Activated T-cell treated with anti-CD3 and anti-CD28 coated beads, Interleukin-2, amount 50 U/mL, for 4 hours (primary cell): ENCODE results near the gene KLK8. TPM values are rescaled to one million over a fixed set of nuclear protein-coding genes. Genes with fewer than 3 reads are reported as not detected.

ENCODE experiments used
- ATAC-seq, 2 donors: fragments of 200-7000 bp; cut with Tn5 transposase; one replicate each; pipeline ENCODE4 v1.10.0; 2021
- DNase-seq: peaks from one replicate; pipeline ENCODE4 v3.0.0-alpha.2; 2020
- H3K27me3 Mint-ChIP-seq: one replicate; pipeline ENCODE4 v1.8.0; 2021; ENCODE audit warnings: low read depth, mixed read lengths
- H3K36me3 Mint-ChIP-seq: one replicate; pipeline ENCODE4 v1.8.0; 2022; ENCODE audit warnings: mixed read lengths; ENCODE audit not compliant: insufficient read depth
- H3K4me1 Mint-ChIP-seq: one replicate; pipeline ENCODE4 v1.8.0; 2021; ENCODE audit warnings: low read depth, mixed read lengths
- H3K4me3 Mint-ChIP-seq: one replicate; pipeline ENCODE4 v1.8.0; 2021; ENCODE audit warnings: mild to moderate bottlenecking, moderate library complexity, mixed read lengths
- H3K9me3 Mint-ChIP-seq: one replicate; pipeline ENCODE4 v1.8.0; 2021; ENCODE audit warnings: mixed read lengths
- total RNA-seq, 3 donors: library from RNA; stranded (reverse); gene quantifications; one replicate each; pipeline ENCODE4 v1.2.1, GENCODE V29; 2021

Gene KLK8
- total RNA-seq, 3 donors from 2014 or later = not detected

DNA sequence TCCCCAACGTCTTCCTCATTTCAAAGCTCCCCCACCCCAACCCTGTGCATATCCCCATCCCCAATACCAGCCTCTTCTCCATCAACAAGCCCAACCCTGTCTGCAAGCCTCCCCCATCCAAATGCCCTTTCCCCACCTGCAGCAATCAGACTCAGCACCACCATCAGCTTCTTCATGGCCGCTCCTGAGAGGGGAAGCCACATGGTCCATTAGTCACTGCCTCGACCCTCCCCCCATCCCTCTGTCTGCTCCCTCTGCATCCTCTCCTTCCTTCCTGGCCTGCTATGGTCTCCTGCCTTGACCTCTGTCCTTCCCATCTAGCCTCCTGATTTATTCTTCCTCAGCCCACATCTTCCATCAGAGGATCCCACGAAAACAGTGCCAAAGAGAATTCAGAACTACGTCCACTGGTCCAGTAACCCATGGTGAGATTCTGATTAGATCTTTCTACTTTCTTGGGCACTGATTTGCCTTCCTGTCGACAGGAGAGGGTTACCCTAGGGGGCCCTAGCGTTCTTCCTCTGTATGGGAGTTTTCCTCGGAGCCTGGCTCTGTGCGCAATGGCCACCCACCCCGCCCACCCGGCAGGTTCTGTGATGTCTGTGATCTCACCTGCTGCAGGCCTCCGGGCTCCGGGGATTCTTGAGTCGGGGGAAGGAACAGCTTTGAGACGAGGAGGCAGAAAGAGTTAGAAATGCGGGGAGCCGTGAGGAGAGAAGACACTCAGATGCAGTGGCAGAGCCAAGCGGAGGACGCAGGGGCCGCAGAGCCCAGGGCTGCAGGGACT is 33.3 kb downstream of the KLK8 start:
- ATAC-seq = no peak
- no peaks in the 10 kb centered on the region for H3K4me1 Mint-ChIP-seq
- no peak for DNase-seq
- H3K9me3 Mint-ChIP-seq = no peaks in the 10 kb centered on the region
- peaks cover 43% of the 10 kb centered on the region for H3K27me3 Mint-ChIP-seq
- no peak overlapping the region for H3K4me3 Mint-ChIP-seq
- H3K36me3 Mint-ChIP-seq = no peaks in the 10 kb centered on the region

DNA sequence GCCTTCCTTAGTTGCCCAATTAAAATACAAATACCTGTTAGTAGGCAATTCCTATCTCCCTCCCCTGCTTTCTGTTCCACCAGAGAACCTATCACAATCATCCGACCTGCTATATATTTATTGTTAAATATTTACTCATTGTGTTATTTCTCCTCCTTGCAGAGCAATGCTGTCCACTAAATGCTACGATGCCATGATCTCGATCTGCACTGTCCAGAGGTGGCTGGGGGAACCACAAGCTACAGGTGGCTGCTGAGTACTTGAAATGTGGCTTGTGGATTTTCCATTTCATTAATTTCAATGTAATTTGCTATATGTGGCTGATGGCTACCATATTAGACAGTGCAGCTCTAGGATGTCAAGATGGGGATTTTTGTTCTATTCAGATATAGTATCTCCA is 37.1 kb downstream of the KLK8 start:
- H3K4me3 Mint-ChIP-seq = no peak overlapping the region
- H3K9me3 Mint-ChIP-seq = peaks cover 14% of the 10 kb centered on the region
- no peaks in the 10 kb centered on the region for H3K4me1 Mint-ChIP-seq
- H3K36me3 Mint-ChIP-seq = no peaks in the 10 kb centered on the region
- peaks cover 22% of the 10 kb centered on the region for H3K27me3 Mint-ChIP-seq
- no peak for DNase-seq
- ATAC-seq = no peak

DNA sequence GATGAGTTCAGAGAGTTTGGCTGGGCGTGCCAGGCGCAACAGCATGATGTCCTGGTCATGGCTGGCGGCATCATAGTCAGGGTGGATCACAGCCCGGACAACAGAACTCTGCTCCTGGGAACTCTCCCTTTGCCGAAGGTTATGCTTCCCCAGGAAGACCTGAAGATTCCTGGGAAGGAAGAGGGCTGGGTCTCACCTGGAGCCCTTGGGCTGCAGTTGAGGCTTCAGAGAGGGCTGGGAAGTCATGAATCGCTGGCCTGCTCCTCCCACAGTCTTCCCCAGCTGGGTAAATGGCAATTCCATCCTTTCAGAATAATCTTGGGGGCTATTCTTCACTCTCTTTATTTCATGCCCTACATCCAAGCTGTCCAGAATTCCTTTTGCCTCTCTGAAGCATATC is 38.0 kb downstream of the KLK8 start:
- peaks cover 15% of the 10 kb centered on the region for H3K9me3 Mint-ChIP-seq
- H3K36me3 Mint-ChIP-seq = no peaks in the 10 kb centered on the region
- peaks cover 28% of the 10 kb centered on the region for H3K27me3 Mint-ChIP-seq
- no peak for DNase-seq
- H3K4me1 Mint-ChIP-seq = no peaks in the 10 kb centered on the region
- H3K4me3 Mint-ChIP-seq = no peak overlapping the region
- ATAC-seq = no peak

DNA sequence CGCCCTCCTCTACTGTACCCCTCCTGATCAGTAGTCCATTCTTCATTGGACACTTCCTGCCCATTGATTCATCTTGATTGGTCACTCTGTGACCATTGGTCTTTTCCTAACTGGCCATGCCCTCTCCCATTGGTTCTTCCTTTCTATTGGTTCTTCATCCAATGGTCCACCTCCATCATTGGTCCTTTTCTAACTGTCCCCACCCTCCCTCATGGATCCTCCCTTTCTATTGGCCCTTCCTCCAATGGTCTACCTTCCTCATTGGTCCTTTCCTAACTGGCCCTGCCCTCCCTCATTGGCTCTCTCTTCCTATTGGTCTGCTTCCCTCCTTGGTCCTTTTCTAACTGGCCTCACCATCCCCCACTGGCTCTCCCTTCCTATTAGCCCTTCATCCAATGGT is 39.2 kb downstream of the KLK8 start:
- no peak for DNase-seq
- H3K4me3 Mint-ChIP-seq = no peak overlapping the region
- no peak for ATAC-seq
- peaks cover 15% of the 10 kb centered on the region for H3K9me3 Mint-ChIP-seq
- H3K4me1 Mint-ChIP-seq = no peaks in the 10 kb centered on the region
- H3K36me3 Mint-ChIP-seq = no peaks in the 10 kb centered on the region
- peaks cover 31% of the 10 kb centered on the region for H3K27me3 Mint-ChIP-seq

DNA sequence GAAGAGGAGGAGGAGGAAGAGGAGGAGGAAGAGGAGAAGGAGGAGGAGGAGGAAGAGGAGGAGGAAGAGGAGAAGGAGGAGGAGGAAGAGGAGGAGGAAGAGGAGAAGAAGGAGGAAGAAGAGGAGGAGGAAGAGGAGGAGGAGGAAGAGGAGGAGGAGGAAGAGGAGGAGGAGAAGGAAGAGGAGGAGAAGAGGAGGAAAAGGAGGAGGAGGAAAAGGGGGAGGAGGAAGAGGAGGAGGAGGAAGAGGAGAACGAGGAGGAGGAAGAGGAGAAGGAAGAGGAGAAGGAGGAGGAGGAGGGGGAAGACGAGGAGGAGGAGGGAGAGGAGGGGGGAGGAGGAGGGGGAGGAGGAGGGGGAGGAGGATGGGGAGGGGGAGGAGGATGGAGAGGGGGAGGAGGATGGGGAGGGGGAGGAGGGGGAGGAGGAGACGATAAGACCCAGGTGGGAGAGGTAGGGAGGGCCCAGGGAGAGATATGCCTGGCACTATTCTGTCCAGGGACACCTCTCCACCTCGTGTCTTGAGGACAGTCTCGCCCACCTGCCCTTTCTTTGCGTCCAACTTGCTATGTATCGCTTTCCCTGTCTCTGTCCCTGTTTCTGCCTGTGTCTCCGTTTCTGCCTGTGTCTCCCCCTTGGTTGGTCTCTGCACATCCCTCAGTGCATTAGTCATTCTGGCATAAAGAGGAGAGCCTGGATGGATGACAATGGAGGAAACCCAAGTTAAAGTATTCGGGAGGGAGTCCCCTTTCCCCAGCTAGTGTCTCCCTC is 41.5 kb downstream of the KLK8 start:
- H3K4me1 Mint-ChIP-seq = no peaks in the 10 kb centered on the region
- DNase-seq = no peak
- H3K36me3 Mint-ChIP-seq = no peaks in the 10 kb centered on the region
- peaks cover 15% of the 10 kb centered on the region for H3K9me3 Mint-ChIP-seq
- peaks cover 29% of the 10 kb centered on the region for H3K27me3 Mint-ChIP-seq
- no peak for ATAC-seq
- H3K4me3 Mint-ChIP-seq = no peak overlapping the region

DNA sequence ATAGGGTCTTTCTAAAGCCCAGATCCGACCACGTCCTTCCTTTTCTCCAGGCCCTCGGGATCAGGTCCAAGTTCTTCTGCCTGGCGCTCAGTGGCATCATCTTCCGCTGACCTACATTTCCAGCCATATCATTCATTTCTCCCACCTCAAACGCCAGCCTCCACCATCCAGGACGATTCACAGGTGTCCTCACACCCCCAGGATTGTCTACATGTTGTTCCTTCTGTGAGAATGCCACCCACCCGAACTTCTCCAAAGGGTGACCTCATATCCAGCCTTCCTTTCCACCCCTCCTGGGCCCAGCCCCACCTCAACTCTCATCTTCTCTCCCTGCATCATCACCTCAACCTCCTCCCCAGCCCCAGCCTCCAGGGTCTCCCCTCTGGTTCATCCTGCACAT is 43.8 kb downstream of the KLK8 start:
- Mint-ChIP-seq H3K4me3 (no peak overlapping the region), H3K36me3 (no peaks in the 10 kb centered on the region), H3K27me3 (peaks cover 30% of the 10 kb centered on the region), H3K9me3 (peaks cover 12% of the 10 kb centered on the region), H3K4me1 (no peaks in the 10 kb centered on the region)
- DNase-seq (no peak), ATAC-seq (no peak)

DNA sequence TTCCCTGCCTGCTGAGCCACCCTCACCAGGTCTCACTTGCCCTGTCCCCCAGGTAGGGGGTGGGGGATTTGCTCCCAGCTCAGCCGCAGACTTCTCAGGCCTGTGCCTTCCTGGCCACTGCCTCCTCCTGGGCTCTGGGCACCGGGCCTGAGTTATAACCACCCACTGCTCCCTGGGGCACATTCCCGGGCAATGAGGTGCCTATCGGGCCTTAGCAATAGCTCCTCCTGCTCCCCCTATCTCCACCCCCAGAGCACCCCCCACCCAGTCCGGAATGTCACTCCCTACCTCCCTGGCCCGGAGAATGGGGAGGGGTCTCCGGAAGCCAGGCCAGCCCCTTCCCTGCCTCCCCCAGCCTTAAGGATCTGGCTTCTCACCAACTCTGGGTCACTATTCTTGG is 48.5 kb downstream of the KLK8 start, which contains the start of gene KLK5:
KLK5 (minus strand) TSS at position 129 of the 400 bp plus-strand sequence. CDS start 381 bp downstream, outside the sequence.
- Mint-ChIP-seq H3K4me1 (no peaks in the 10 kb centered on the region), H3K36me3 (no peaks in the 10 kb centered on the region), H3K27me3 (peaks cover 38% of the 10 kb centered on the region), H3K9me3 (no peaks in the 10 kb centered on the region), H3K4me3 (no peak within 1 kb of the TSS)
- DNase-seq = no peak
- ATAC-seq = no peak

DNA sequence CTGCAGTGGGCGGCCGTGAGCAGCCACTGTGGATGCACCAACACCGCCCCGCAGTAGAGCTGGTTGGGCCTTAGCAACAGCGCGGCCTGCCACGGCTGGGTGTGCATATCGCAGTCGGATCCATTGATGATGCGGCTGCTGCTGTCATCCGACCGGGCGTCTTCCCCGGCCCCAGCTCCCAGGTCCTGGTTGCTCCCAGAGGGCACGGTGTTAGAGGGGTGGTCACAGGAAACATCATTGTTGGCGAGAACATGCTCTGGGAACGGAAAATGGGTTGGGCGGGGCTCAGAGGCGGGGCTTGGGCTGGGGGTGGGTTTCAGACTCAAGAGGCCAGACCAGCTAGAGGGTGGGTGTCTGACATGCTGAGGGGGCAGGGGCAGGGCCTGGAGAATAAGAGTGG is 51.5 kb downstream of the KLK8 start:
- H3K36me3 Mint-ChIP-seq = no peaks in the 10 kb centered on the region
- no peak overlapping the region for H3K4me3 Mint-ChIP-seq
- no peaks in the 10 kb centered on the region for H3K9me3 Mint-ChIP-seq
- no peaks in the 10 kb centered on the region for H3K4me1 Mint-ChIP-seq
- peaks cover 33% of the 10 kb centered on the region for H3K27me3 Mint-ChIP-seq
- DNase-seq (no peak), ATAC-seq (no peak)

DNA sequence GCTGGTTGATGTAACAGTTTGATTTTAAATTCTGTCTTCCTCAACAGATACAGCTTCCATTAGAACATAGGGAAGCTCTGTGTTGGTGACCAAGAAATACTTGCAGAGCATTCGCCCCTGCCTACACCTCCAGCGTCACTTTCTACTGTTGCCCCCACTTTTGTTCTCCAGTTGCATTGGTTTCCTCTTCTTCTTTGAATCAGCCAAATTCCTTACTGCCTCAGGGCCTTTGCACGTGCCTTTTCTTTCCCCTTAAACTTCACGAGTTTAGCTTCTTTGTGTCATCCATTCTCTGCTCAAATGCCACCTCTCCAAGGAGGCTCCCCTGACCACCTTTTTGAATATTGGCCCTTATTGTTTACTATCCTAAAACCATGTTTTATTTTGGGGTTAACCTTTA is 54.3 kb downstream of the KLK8 start:
- DNase-seq = no peak
- peaks cover 33% of the 10 kb centered on the region for H3K27me3 Mint-ChIP-seq
- no peaks in the 10 kb centered on the region for H3K36me3 Mint-ChIP-seq

More for the DNA sequence above, 54.3 kb downstream of the KLK8 start:
- Mint-ChIP-seq H3K4me1 (no peaks in the 10 kb centered on the region), H3K9me3 (peaks cover 2% of the 10 kb centered on the region), H3K4me3 (no peak overlapping the region)
- no peak for ATAC-seq

Other genes with a start within 250 kb of the KLK8 start
- gene GPR32, start 231.1 kb downstream of the KLK8 start, total RNA-seq = not detected
- gene ACP4, start 211.2 kb downstream of the KLK8 start, total RNA-seq = not detected
- gene KLK1, start 177.8 kb downstream of the KLK8 start, total RNA-seq = 1 to 10 TPM in 1 of 3 donors, under 1 TPM in 2; 0.58 to 1.1 (median 0.71) TPM
- gene KLK15, start 168.0 kb downstream of the KLK8 start, total RNA-seq = not detected
- not detected for gene KLK3, start 146.7 kb downstream of the KLK8 start, total RNA-seq
- not detected for gene KLK2, start 128.2 kb downstream of the KLK8 start, total RNA-seq
- gene KLK4, start 90.2 kb downstream of the KLK8 start, total RNA-seq = not detected
- gene KLK5, start 48.6 kb downstream of the KLK8 start, total RNA-seq = not detected
- not detected for gene KLK6, start 32.0 kb downstream of the KLK8 start, total RNA-seq
- gene KLK7, start 17.7 kb downstream of the KLK8 start, total RNA-seq = not detected
- gene KLK10, start 18.1 kb upstream of the KLK8 start, total RNA-seq = not detected
- gene KLK11, start 25.0 kb upstream of the KLK8 start, total RNA-seq = under 1 TPM in 1 of 3 donors, not detected in 2; 0.24 TPM
- not detected for gene KLK12, start 33.4 kb upstream of the KLK8 start, total RNA-seq
- not detected for gene KLK13, start 63.5 kb upstream of the KLK8 start, total RNA-seq
- gene KLK14, start 81.3 kb upstream of the KLK8 start, total RNA-seq = 1 to 10 TPM in 2 of 3 donors, under 1 TPM in 1; 0.79 to 1.4 (median 1.2) TPM
- 10 to 100 TPM; 24.1 to 29.3 (median 27.7) TPM for gene CTU1, start 106.8 kb upstream of the KLK8 start, total RNA-seq
- gene SIGLEC9, start 123.3 kb upstream of the KLK8 start, total RNA-seq = under 1 TPM; 0.22 to 0.43 (median 0.37) TPM
- under 1 TPM in 1 of 3 donors, not detected in 2; 0.16 TPM for gene SIGLEC7, start 140.7 kb upstream of the KLK8 start, total RNA-seq
- gene CD33, start 223.5 kb upstream of the KLK8 start, total RNA-seq = under 1 TPM; 0.11 to 0.51 (median 0.11) TPM
- gene SIGLECL1, start 249.5 kb upstream of the KLK8 start, total RNA-seq = not detected